Uterus (tissue), 4 donors: ENCODE measurements around the gene MEIS3. TPM values are rescaled to one million over a fixed set of nuclear protein-coding genes. Genes with fewer than 3 reads are reported as not detected.
A peak's percentile ranks its signal among the peaks of the same experiment; 100 is the strongest.

ENCODE experiments used
- DNase-seq, 2 donors: peaks; one replicate each; pipeline ENCODE4 v3.0.0-alpha.2; 2019 to 2020
- H3K27ac ChIP-seq, 2 donors: fragments of 200-600 bp; sonication (generic); 1 replicate in 1 of 2; 2 replicates in 1 of 2; pipeline ENCODE4 v1.5.1; 2016 to 2018
- H3K27me3 ChIP-seq, 2 donors: fragments of 200-600 bp; sonication (generic); one replicate each; pipeline ENCODE4 v1.5.1; 2018 to 2019; ENCODE audit warnings: control low read depth in 1 of 2
- H3K36me3 ChIP-seq, 2 donors: fragments of 200-600 bp; sonication (generic); one replicate each; pipeline ENCODE4 v1.5.1; 2019; ENCODE audit warnings: control low read depth in 1 of 2
- H3K4me1 ChIP-seq, 2 donors: fragments of 200-600 bp; sonication (generic); one replicate each; pipeline ENCODE4 v1.5.1; 2018 to 2019; ENCODE audit warnings: control low read depth in 1 of 2
- H3K4me3 ChIP-seq, 2 donors: fragments of 200-600 bp; sonication (generic); 1 replicate in 1 of 2; 2 replicates in 1 of 2; pipeline ENCODE4 v1.5.1; 2018 to 2019; ENCODE audit warnings: mild to moderate bottlenecking in 1 of 2
- H3K9me3 ChIP-seq, 2 donors: fragments of 200-600 bp; sonication (generic); one replicate each; pipeline ENCODE4 v1.5.1; 2019; ENCODE audit warnings: control low read depth in 1 of 2
- POLR2A ChIP-seq, 2 donors: fragments of 450-650 bp; IDR thresholded peaks; one replicate each; pipeline ENCODE4 v1.6.1; 2016; ENCODE audit warnings: antibody characterized with exemption in 2 of 2, mild to moderate bottlenecking in 1 of 2, moderate library complexity in 1 of 2
- intact Hi-C: fragments of 100-400 bp; cut with DNase I; formaldehyde crosslinking; loops from one replicate; pipeline ENCODE4 v1.15.1; 2023; ENCODE audit warnings: low total_unique reads
- total RNA-seq, 4 donors: library from RNA; depleted of rRNA in 3 of 4; stranded (reverse); fragments of >200 nt in 3 of 4; gene quantifications; one replicate each; pipeline versions ENCODE4 v1.1.0 to v1.2.4, GENCODE V29; 2014 to 2023
- TF ChIP-seq, protein P1 (sequence below), 4 experiments: fragments of 200-600 bp in 2 of 4; fragments of 450-650 bp in 2 of 4; sonication (generic) in 2 of 4; IDR thresholded peaks; one replicate each; pipeline ENCODE4 v1.5.1; 2016 to 2019; ENCODE audit warnings: antibody characterized with exemption in 4 of 4, mild to moderate bottlenecking in 2 of 4, moderate library complexity in 1 of 4
- donor health status: DM: yes; HTN: yes; CAD: no.

Gene MEIS3
- total RNA-seq, 4 donors from 2014 or later: 28.9 to 133 (median 75.0) TPM

GRCh38 chr19:47402504-47402903 is 16.8 kb downstream of the MEIS3 start:
- intact Hi-C loops: no loop called here
- TF ChIP-seq, protein P1, sequence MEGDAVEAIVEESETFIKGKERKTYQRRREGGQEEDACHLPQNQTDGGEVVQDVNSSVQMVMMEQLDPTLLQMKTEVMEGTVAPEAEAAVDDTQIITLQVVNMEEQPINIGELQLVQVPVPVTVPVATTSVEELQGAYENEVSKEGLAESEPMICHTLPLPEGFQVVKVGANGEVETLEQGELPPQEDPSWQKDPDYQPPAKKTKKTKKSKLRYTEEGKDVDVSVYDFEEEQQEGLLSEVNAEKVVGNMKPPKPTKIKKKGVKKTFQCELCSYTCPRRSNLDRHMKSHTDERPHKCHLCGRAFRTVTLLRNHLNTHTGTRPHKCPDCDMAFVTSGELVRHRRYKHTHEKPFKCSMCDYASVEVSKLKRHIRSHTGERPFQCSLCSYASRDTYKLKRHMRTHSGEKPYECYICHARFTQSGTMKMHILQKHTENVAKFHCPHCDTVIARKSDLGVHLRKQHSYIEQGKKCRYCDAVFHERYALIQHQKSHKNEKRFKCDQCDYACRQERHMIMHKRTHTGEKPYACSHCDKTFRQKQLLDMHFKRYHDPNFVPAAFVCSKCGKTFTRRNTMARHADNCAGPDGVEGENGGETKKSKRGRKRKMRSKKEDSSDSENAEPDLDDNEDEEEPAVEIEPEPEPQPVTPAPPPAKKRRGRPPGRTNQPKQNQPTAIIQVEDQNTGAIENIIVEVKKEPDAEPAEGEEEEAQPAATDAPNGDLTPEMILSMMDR (IDR thresholded peaks at IDR 0.05): no peak
- no peak for TF ChIP-seq POLR2A (IDR thresholded peaks at IDR 0.05)
- no peaks in the 10 kb centered on the region for H3K27me3 ChIP-seq
- no peaks in the 10 kb centered on the region for H3K36me3 ChIP-seq
- H3K9me3 ChIP-seq: no peaks in the 10 kb centered on the region
- H3K4me1 ChIP-seq: no peaks in the 10 kb centered on the region
- no peak overlapping the region for H3K27ac ChIP-seq
- DNase-seq: no peak
- no peak overlapping the region for H3K4me3 ChIP-seq

DNA sequence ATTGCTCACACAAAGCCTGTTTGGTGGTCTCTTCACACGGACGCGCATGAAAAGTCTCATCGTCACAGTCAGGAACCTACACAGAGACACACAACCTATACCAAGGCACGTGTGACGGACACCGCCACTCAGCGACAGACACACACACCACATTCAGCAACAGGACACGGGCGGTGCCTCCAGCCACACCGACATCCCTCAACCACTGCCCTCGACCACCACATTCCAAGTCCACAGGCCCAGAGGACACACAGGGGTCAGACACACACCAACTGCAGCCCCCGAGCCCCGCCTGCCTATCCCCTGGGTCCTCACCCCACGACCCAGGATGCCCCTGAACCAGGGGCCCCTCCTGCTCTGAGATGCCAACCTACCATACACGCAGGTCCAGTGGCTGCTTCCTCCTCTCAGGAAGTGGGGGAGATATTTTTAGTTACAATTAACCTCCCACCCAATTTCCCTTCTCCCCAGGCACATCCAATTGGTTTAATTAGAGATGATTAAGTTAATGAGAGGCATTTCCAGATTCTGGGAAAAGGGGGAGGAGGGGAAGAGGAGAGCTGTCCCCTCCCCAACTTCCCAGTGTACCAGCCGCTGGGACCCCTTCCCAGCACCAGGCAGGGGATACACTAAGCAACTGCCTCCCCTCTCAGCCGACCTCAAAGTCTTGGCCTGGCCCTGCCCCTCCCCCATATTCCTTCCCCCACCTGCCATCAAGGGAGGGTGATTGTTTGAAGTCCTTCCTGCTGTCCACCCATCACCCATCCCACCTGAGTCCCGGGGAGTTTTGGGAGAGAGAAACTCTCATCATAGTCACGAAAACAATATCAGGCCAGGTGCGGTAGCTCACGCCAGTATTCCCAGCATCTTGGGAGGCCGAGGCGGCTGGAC is 20.4 kb downstream of the MEIS3 start:
- Histone ChIP-seq H3K4me3 (no peak overlapping the region), H3K27ac (no peak overlapping the region), H3K9me3 (no peaks in the 10 kb centered on the region), H3K36me3 (no peaks in the 10 kb centered on the region), H3K4me1 (no peaks in the 10 kb centered on the region), H3K27me3 (no peaks in the 10 kb centered on the region)
- intact Hi-C loops: no loop called here
- no peak for TF ChIP-seq POLR2A (IDR thresholded peaks at IDR 0.05)
- TF ChIP-seq, protein P1 (IDR thresholded peaks at IDR 0.05): no peak
- no peak for DNase-seq

GRCh38 chr19:47391510-47392223 is 27.7 kb downstream of the MEIS3 start:
- H3K27ac ChIP-seq: no peak overlapping the region
- TF ChIP-seq POLR2A (IDR thresholded peaks at IDR 0.05): no peak
- TF ChIP-seq, protein P1 (IDR thresholded peaks at IDR 0.05): peak; percentile 58 to 79 (median 66)
- H3K4me3 ChIP-seq: no peak overlapping the region
- H3K36me3 ChIP-seq: no peaks in the 10 kb centered on the region
- no peaks in the 10 kb centered on the region for H3K4me1 ChIP-seq
- intact Hi-C loops: no loop called here
- H3K27me3 ChIP-seq: no peaks in the 10 kb centered on the region
- H3K9me3 ChIP-seq: no peaks in the 10 kb centered on the region
- DNase-seq: peak; percentile 58

GRCh38 chr19:47390533-47391488 is 28.5 kb downstream of the MEIS3 start:
- DNase-seq: no peak
- TF ChIP-seq, protein P1 (IDR thresholded peaks at IDR 0.05): no peak
- no peak for TF ChIP-seq POLR2A (IDR thresholded peaks at IDR 0.05)
- Histone ChIP-seq H3K36me3 (no peaks in the 10 kb centered on the region), H3K4me3 (no peak overlapping the region), H3K9me3 (no peaks in the 10 kb centered on the region), H3K27ac (no peak overlapping the region), H3K27me3 (no peaks in the 10 kb centered on the region), H3K4me1 (no peaks in the 10 kb centered on the region)
- intact Hi-C loops: no loop called here
